Endothelial cell of umbilical vein (primary cell): Measurements from ENCODE around the gene RTN4RL1.

Experiments used
- POLR2A ChIP-seq: IDR thresholded peaks from 2 replicates; pipeline ENCODE4 v1.6.1; 2012; ENCODE audit warnings: low read depth, mild to moderate bottlenecking, control low read depth, low read length
- POLR2AphosphoS5 ChIP-seq: IDR thresholded peaks from 2 replicates; pipeline ENCODE4 v1.6.1; 2012; ENCODE audit warnings: low read depth, mild to moderate bottlenecking, control low read depth, low read length, moderate library complexity; ENCODE audit not compliant: insufficient read depth
- TF ChIP-seq, protein P1 (sequence below), 2 donors: IDR thresholded peaks; 1 replicate in 1 of 2; 2 replicates in 1 of 2; pipeline ENCODE4 v1.5.1; 2011; ENCODE audit warnings: low read length in 2 of 2, mild to moderate bottlenecking in 2 of 2, moderate library complexity in 2 of 2, control low read depth in 1 of 2, inconsistent platforms in 1 of 2, low read depth in 1 of 2; ENCODE audit not compliant: insufficient read depth in 1 of 2; ENCODE audit errors: extremely low read depth in 1 of 2

DNA sequence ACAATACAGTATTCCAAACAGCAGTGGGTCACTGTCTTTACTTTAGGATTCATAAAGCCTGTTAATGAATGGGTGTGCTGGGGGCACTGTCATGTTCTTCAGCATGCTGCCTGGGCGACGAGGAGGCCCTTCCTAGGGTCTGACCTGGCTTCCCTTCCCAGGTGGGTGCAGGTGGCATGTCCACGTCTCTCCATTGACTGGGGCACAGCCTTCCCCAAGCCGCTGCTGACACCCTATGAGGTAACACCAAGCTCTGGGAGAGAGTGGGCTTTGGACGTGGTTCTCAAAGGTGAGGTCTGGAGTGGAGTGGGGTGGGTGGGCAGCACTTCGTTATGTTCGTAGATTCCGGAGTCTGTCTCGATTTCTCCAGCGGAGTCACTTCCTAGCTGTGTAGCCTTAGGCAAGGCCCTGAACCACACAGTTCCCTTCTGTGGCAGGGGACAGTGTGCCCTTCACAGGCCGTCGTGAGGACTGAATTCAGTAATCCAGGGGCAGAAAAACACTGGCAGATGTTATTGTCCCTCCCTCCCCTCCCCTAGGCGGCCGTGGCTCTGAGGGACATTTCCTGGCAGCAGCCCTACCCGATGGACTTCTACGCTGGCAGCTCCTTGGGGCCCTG is 15.9 kb upstream of the RTN4RL1 start:
- TF ChIP-seq, protein P1, sequence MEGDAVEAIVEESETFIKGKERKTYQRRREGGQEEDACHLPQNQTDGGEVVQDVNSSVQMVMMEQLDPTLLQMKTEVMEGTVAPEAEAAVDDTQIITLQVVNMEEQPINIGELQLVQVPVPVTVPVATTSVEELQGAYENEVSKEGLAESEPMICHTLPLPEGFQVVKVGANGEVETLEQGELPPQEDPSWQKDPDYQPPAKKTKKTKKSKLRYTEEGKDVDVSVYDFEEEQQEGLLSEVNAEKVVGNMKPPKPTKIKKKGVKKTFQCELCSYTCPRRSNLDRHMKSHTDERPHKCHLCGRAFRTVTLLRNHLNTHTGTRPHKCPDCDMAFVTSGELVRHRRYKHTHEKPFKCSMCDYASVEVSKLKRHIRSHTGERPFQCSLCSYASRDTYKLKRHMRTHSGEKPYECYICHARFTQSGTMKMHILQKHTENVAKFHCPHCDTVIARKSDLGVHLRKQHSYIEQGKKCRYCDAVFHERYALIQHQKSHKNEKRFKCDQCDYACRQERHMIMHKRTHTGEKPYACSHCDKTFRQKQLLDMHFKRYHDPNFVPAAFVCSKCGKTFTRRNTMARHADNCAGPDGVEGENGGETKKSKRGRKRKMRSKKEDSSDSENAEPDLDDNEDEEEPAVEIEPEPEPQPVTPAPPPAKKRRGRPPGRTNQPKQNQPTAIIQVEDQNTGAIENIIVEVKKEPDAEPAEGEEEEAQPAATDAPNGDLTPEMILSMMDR (IDR thresholded peaks at IDR 0.05; ENCODE audit: extremely low read depth in 1 of 2, insufficient read depth in 1 of 2, low read depth in 1 of 2, low read length in 2 of 2): no peak
- TF ChIP-seq POLR2A (no peak), POLR2AphosphoS5 (no peak)
